IPS DF 19.7 (cell line): ENCODE data around the gene PXDN.
"Not testable (repeated sequence)": the region's sequence is repeated elsewhere in the genome, so short reads cannot be mapped to it uniquely, and the experiment has no call there.

ENCODE experiments used
- DNase-seq: peaks from one replicate; pipeline ENCODE4 v3.0.0-alpha.2; 2013; ENCODE audit warnings: low read depth, low spot score

PXDN gene

DNA sequence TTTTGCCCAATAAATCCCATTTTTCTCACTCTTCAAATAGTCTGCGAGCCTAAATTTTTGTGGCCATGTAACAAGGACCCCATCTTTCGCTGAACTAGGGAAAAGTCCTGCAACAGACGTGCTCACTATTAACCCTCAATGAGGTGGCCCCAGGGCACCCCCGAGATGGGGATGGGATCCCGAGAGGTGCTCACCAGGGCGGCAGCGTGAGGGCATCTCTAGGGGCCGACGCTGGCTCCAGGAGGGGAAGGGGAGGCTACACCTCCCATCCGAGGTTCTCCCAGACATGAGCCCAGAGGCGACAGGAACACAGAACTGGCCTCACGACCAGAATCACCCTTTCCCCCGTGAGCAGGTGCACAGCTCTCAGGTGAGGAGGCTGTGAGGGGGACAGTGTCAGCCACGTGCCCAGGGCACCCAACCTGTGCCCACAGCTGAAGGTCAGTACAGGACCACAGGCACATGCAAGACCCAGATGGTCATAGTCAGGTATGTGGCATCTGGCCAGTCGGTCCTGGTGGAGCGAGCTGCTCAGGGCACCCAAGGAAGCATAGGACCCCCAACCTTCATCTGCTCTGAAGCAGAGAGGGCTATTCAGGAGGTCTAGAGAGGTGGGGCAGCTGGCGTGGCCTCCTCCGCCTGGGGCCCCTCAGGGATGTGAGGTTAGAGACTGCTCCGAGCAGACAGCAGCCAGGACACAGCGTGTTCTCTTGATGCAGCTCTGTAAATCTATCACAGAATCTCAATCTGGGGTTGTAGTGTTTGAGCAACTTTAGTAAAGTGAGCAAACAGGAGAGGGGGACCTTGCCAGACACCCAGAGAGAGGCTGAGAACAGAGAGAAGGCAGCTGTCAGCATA is 62.8 kb downstream of the PXDN start:
- no peak for DNase-seq

- DNase-seq = no peak
Observed at GRCh38 chr2:1681017-1681318, 63.3 kb downstream of the PXDN start.

GRCh38 chr2:1680222-1681016 is 63.9 kb downstream of the PXDN start:
- DNase-seq = no peak

DNA sequence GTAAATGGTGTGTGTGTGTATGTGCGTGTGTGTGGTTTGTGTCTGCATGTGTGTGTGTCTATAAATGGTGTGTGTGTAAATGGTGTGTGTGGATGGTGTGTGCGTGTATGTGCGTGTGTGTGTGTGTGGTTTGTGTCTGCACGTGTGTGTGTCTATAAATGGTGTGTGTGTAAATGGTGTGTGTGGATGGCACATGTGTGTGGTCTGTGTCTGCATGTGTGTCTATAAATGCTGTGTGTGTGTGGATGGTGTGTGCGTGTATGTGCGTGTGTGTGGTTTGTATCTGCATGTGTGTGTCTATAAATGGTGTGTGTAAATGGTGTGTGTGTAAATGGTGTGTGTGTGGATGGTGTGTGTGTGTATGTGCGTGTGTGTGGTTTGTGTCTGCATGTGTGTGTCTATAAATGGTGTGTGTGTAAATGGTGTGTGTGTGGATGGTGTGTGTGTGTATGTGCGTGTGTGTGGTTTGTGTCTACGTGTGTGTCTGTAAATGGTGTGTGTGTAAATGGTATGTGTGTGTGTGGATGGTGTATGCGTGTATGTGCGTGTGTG is 64.8 kb downstream of the PXDN start:
- DNase-seq = not testable (repeated sequence)

DNA sequence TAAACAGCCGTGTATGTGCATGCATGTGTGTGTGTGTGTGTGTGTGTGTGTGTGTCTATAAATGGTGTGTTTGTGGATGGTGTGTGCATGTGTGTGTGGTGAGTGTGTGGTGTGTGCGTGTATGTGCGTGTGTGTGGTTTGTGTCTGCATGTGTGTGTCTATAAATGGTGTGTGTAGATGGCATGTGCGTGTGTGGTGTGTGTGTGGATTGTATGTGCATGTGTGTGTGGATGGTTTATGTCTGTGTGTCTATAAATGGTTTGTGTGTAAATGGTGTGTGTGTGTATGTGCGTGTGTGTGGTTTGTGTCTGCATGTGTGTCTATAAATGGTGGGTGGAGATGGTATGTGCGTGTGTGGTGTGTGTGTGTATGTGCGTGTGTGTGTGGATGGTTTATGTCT is 65.2 kb downstream of the PXDN start:
- DNase-seq = not testable (repeated sequence)

- no peak for DNase-seq
Observed at GRCh38 chr2:1678609-1679008, 65.7 kb downstream of the PXDN start.

DNA sequence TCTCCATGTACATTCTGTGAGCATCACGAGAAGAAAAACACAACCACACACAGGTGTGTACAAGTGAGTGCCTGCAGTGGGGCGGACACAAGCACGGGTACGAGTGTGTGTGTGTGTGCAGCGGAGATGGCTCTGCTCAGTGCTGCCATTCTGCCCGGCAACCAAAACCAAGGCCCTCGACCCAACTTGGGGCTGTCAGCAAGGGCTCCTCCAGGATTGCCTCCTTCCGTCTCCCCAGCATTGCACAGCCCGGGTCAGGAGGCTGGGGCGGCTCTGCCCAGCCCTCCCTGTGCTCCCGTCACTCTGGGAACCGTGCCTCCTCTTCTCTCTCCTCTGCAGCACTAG is 66.5 kb downstream of the PXDN start:
- no peak for DNase-seq

GRCh38 chr2:1676913-1677820 is 67.1 kb downstream of the PXDN start:
- no peak for DNase-seq

GRCh38 chr2:1676091-1676912 is 68.0 kb downstream of the PXDN start:
- DNase-seq = no peak

DNA sequence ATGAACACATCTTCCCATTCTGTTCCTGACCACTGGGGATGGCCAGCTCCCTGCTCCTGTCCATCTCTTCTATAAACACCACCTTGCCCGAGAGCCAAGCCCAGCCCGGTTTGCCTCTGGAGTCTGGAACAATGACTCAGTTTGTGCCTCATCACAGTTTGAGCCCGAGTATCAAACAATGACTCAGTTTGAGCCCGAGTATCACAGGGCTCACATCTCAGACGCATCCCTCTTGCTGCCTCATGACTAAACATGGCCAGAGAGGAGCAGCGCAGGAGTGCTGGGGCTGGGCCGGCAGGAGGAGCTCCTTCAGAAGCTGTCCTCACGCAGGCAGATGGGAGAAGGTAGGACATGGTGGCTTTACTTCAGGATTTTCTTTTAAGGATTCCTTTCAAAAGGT is 68.7 kb downstream of the PXDN start:
- DNase-seq = no peak

DNA sequence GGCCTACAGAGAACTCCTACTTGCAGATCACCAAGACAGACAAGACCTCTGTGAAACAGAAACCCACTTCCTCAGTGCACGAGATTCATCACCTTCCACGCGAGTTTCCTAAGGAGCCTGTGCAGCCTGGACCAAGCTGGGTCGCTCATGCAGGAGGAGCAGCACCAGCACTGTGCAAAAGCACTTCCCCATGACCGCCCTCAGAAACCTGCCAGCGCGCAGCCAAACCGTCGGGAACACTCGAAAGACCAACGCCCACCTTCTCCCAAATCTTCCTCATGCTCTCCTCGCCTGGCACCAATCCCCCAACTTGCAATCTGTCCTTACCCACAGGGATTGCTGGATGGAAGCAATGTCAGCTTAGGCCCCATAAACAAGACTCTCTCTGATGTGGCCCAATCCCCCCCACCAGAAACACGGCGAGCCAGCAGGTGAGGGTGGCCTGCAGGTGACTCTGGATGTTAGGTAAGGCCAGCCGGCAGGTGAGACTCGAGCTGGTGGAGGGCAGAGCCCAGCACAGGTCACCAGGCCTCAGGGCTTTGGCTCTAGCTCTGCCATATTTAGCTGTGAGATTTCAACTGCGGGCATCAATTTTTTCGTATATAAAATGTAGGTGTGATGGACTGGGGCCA is 69.4 kb downstream of the PXDN start:
- no peak for DNase-seq

- DNase-seq = no peak
Observed at GRCh38 chr2:1674276-1674675, 70.0 kb downstream of the PXDN start.

DNA sequence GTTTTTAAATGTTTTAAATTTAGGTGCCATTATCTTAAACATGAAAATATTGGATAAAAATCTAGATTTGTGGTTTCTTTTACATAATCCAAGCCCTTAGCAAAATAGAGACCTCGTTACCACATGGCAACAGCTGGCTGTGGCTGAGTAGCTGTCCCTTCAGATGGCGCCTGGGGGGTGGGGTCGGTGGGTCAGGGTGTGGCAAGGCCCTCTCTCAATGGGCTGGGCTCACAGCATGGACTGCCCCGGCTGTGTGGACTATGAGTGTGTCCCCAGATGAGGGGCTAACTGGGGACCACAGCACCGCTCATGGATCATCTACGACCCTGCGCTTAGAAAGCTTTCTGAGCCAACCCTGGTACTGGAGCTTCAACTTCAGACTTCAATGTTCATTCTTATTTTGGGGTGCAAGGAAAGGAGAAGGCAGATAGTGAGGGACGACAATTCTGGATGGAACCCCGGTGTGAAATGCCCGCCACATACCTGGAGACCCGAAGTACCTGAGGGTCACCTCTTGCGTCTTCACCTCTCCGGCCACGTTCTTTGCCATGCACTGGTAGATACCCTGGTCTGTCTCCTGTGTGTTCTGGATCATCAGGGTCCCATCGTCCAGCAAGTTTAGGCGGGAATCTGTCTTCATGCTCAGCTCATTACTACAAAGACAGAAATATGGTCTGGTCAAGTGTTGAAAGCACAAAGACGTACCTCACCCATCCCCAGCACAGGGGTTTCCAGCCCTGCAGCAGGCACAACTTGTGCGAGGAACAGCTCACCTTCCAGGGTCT is 71.0 kb downstream of the PXDN start:
- no peak for DNase-seq

DNA sequence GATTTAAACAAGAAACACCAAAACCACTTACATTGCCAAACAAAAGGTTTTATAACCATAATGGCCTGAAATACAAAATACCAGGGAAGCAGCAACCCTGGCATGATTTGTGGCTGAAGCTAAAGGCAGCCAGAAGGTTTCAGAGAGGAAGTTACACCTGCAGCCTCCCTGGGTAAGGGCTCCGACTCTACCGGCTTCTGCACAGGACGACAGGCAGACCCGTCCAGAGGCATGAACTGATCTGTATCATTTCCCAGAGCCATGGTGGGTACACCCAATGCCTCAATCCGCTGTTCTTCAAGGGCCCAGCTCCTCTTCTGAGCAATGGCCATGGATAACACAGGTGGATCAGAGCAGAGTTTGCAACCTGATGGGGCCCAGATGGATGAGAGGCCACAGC is 71.6 kb downstream of the PXDN start:
- DNase-seq = no peak

GRCh38 chr2:1671916-1672315 is 72.4 kb downstream of the PXDN start:
- no peak for DNase-seq

DNA sequence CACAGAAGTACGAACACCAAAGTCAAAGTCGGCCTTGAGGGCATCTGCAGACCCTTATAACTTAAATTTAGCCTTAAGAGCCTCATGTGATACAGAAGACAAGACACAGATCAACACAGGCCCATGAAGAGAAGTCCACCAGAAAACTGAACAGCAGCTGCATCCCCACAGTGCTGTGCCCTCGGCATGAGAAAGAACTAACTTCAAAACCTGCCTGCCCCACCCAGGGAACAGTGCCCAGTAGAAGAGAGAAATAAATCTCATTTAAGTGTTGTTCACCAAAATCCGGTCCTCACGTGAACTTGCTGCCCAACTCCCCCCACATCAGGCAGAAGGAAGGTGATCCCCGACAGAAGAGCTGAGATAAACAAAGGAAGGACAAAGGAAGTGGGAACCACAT is 73.7 kb downstream of the PXDN start:
- no peak for DNase-seq

DNA sequence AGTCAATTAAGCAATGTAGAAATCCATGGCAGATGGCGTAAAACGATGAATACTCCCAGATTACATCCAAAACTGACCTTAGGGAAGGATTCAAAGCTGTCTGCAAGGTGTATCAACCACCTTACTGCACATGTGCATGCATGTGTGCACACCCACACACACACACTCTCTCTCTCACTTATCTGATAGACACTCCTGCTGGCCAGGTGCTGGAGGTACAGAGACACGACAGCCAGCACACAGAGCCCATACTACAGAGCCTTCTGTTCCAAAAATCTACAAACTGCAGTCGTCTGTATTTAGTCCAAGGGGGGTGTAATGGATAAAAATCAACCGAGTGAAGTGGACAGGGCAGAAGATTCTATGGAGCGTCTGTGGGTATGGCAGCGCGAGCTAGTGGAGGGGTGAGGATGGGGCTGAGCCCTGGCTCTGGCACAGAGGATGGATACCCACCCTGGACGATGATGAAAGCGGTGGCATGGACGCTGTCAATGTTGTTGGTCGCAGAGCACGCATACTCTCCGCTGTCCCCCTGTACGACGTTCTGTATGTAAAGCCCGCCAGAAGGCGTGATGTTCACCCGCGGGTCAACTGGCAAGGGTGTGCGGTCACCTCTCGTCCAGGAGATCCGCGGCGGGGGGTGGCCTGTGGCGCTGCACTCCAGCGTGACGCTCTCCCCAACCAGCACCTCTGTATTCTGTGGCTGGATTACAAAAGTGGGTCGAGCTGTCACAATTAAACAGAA is 78.4 kb downstream of the PXDN start:
- no peak for DNase-seq

GRCh38 chr2:1664698-1665097 is 79.6 kb downstream of the PXDN start:
- DNase-seq = no peak

DNA sequence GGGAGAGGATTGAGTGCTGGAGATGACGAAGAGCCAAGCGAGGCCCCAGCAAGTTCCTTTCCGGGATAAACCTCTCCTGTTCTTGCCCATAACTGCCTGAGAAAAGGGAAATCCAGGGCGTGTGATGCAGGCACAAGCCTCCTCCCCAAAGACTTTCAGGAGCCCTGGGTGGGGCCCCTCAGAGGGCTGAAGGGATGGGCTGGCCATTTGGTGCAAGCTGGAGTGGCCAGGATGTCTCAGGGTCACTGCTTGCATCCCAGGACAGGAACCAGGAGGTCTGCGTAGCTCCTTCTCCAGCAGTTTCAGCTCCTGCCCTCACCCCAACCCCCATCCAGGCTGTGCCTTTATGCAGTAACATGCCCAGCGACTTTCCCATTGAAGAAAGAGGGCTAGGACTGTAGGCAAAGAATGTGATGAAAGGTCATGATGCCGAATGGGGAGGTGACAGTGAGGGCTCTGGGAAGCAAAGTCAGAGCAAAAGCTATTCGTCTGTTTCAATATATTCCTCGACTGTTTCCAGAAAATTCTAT is 80.2 kb downstream of the PXDN start:
- no peak for DNase-seq
